Astrocyte of the spinal cord (primary cell): ENCODE measurements around the gene EPHB2.

Experiments
- DNase-seq: peaks from one replicate; pipeline ENCODE4 v3.0.0; 2011; ENCODE audit warnings: low read depth, low spot score
- H3K4me3 ChIP-seq: 2 replicates; pipeline ENCODE4 v1.5.1; 2011; ENCODE audit warnings: low read depth, mild to moderate bottlenecking, low read length, moderate library complexity
- CTCF ChIP-seq: IDR thresholded peaks from 2 replicates; pipeline ENCODE4 v1.5.1; 2012; ENCODE audit warnings: low read depth, mild to moderate bottlenecking, low read length, inconsistent platforms
- in situ Hi-C: cut with HindIII; loops from 2 replicates; pipeline ENCODE4 v1.10.0; 2017; ENCODE audit warnings: low sequenced_read_pairs

The EPHB2 gene

GRCh38 chr1:22920026-22920733 is 209.5 kb downstream of the EPHB2 start:
- DNase-seq: no peak
- H3K4me3 ChIP-seq: no peak overlapping the region
- TF ChIP-seq CTCF: no peak
- in situ Hi-C loops: no loop called here

- in situ Hi-C loops: no loop called here
- no peak for DNase-seq
- TF ChIP-seq CTCF: no peak
- no peak overlapping the region for H3K4me3 ChIP-seq
Measured at GRCh38 chr1:22920734-22921451, 210.3 kb downstream of the EPHB2 start.

- no peak overlapping the region for H3K4me3 ChIP-seq
- DNase-seq: no peak
- in situ Hi-C loops: no loop called here
- TF ChIP-seq CTCF: no peak
Measured at GRCh38 chr1:22921452-22922126, 210.9 kb downstream of the EPHB2 start.

- in situ Hi-C loops: no loop called here
- no peak for DNase-seq
- TF ChIP-seq CTCF: no peak
Measured at GRCh38 chr1:22922640-22923039, 212.0 kb downstream of the EPHB2 start.

GRCh38 chr1:22925111-22925510 is 214.5 kb downstream of the EPHB2 start:
- H3K4me3 ChIP-seq: no peak overlapping the region
- in situ Hi-C loops: no loop called here
- DNase-seq: no peak
- TF ChIP-seq CTCF: no peak

More at GRCh38 chr1:22922640-22923039, 212.0 kb downstream of the EPHB2 start:
- H3K4me3 ChIP-seq: no peak overlapping the region

GRCh38 chr1:22930240-22930912 is 219.7 kb downstream of the EPHB2 start:
- no peak overlapping the region for H3K4me3 ChIP-seq
- peak; percentile 24 for DNase-seq
- in situ Hi-C loops: no loop called here
- peak; percentile 92 for TF ChIP-seq CTCF
